Ovary (tissue), 3 donors: ENCODE results near the gene COX4I2.

Source experiments
- CTCF ChIP-seq, 3 donors: fragments of 450-650 bp in 2 of 3; fragments of 200-600 bp in 1 of 3; IDR thresholded peaks; one replicate each; pipeline versions ENCODE4 v1.5.1 to v1.8.0; 2016 to 2022; ENCODE audit warnings: antibody characterized with exemption in 3 of 3, mild to moderate bottlenecking in 1 of 3
- POLR2A ChIP-seq: fragments of 450-650 bp; IDR thresholded peaks from one replicate; pipeline ENCODE4 v1.6.1; 2017; ENCODE audit warnings: antibody characterized with exemption, mild to moderate bottlenecking, moderate library complexity
- donor health status: DM: no; HTN: no; CAD: no.

- TF ChIP-seq POLR2A = no peak
- TF ChIP-seq CTCF (IDR thresholded peaks at IDR 0.05) = no peak
These were observed 45.2 kb downstream of the COX4I2 start for GRCh38 chr20:31682927-31683326.
